Lower leg skin (tissue), 4 donors: ENCODE measurements around the gene GPR55. TPM values are rescaled to one million over a fixed set of nuclear protein-coding genes. Genes with fewer than 3 reads are reported as not detected.
A peak's percentile ranks its signal among the peaks of the same experiment; 100 is the strongest.

Experiments
- DNase-seq, 2 donors: peaks; one replicate each; pipeline ENCODE4 v3.0.0-alpha.2; 2019; ENCODE audit warnings: low spot score in 2 of 2
- H3K4me3 ChIP-seq: fragments of 200-600 bp; sonication (generic); 2 replicates; pipeline ENCODE4 v1.5.1; 2017; ENCODE audit warnings: mild to moderate bottlenecking, low read depth; ENCODE audit not compliant: poor library complexity, severe bottlenecking
- POLR2A ChIP-seq, 2 donors: fragments of 450-650 bp; IDR thresholded peaks; one replicate each; pipeline ENCODE4 v1.6.1; 2016 to 2017; ENCODE audit warnings: antibody characterized with exemption in 2 of 2, mild to moderate bottlenecking in 1 of 2, moderate library complexity in 1 of 2
- WGBS, 2 donors: methylation state at CpG; one replicate each; pipeline ENCODE4 v1.1.5; 2018; 5-methylcytosine and 5-hydroxymethylcytosine counted together
- intact Hi-C: fragments of 100-400 bp; cut with DNase I; formaldehyde crosslinking; loops from one replicate; pipeline ENCODE4 v1.15.0; 2023; ENCODE audit warnings: low total_unique reads
- total RNA-seq, 4 donors: library from RNA; depleted of rRNA; stranded (reverse); fragments of >200 nt; gene quantifications; one replicate each; pipeline ENCODE4 v1.1.0, GENCODE V29; 2016
- TF ChIP-seq, protein P1 (sequence below), 3 donors: fragments of 450-650 bp; IDR thresholded peaks; one replicate each; pipeline ENCODE4 v1.5.1; 2016; ENCODE audit warnings: antibody characterized with exemption in 3 of 3, mild to moderate bottlenecking in 3 of 3, moderate library complexity in 2 of 3

Gene GPR55
- total RNA-seq, 4 donors from 2014 or later = 0.30 TPM; not detected in 3

GRCh38 chr2:230933521-230934180 lies 8.6 kb upstream of the GPR55 start:
- peak in 1 of 2 donors; percentile 76 for DNase-seq
- no peak overlapping the region for H3K4me3 ChIP-seq
- WGBS, 2 donors = 85 to 92% methylated on average over 10 of the region's 10 CpGs
- intact Hi-C loops = no loop called here
- no peak for TF ChIP-seq POLR2A (IDR thresholded peaks at IDR 0.05)
- TF ChIP-seq, protein P1, sequence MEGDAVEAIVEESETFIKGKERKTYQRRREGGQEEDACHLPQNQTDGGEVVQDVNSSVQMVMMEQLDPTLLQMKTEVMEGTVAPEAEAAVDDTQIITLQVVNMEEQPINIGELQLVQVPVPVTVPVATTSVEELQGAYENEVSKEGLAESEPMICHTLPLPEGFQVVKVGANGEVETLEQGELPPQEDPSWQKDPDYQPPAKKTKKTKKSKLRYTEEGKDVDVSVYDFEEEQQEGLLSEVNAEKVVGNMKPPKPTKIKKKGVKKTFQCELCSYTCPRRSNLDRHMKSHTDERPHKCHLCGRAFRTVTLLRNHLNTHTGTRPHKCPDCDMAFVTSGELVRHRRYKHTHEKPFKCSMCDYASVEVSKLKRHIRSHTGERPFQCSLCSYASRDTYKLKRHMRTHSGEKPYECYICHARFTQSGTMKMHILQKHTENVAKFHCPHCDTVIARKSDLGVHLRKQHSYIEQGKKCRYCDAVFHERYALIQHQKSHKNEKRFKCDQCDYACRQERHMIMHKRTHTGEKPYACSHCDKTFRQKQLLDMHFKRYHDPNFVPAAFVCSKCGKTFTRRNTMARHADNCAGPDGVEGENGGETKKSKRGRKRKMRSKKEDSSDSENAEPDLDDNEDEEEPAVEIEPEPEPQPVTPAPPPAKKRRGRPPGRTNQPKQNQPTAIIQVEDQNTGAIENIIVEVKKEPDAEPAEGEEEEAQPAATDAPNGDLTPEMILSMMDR (IDR thresholded peaks at IDR 0.05) = no peak

DNA sequence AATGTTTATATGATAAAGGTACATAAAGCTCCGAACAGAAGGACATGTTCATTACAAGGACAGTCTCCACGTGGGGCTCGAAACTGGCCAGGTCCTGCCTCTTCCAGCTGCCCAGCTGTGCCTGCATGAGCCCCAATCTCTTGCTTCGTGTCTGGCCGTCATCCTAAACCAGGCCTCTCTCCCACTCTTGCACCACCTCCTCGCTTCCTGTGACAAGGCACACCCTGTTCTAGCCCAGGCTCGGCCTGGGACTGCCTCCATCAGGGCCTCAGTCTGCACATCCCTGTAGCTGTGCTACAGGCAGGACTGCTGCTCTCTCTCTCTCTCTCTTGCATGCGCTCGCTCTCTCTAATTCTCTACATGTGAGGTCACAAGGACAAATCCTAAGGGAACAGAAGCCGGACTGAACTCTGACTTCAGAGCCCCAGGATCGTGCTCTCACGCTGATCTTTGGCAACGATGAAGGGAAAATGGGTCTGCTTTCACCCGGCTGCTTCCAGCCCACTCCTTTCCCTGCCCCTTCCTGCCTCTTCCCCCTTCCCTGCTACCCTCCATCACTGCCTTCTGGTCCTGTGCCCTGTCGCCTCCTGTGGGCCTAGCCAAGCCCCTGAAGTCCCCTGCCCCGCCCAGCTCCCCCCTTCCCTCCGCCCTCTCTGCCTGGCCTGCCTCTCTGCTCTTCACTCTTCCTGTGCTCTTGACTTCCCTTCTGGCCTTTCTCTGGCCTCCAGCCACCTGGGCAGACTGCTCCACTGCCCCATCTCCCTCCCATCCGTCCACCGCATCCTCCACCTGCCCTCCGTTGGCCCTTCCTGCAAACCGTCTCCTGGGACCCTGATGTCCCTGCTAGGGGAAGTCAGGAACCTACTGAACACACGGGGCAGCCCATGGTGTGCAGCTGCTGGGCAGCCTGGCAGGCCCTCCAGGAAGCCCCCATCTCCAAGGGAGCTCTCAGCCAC lies 7.8 kb upstream of the GPR55 start:
- peak; percentile 44 to 88 for DNase-seq
- H3K4me3 ChIP-seq = no peak overlapping the region
- intact Hi-C loops = no loop called here
- WGBS, 2 donors = 56 to 57% methylated on average over 22 of the region's 22 CpGs
- TF ChIP-seq POLR2A (IDR thresholded peaks at IDR 0.05) = no peak
- TF ChIP-seq, protein P1 (IDR thresholded peaks at IDR 0.05) = no peak

GRCh38 chr2:230931556-230932231 lies 6.7 kb upstream of the GPR55 start:
- intact Hi-C loops = no loop called here
- H3K4me3 ChIP-seq = no peak overlapping the region
- 90 to 93% methylated on average over 22 of the region's 22 CpGs for WGBS, 2 donors
- DNase-seq = peak in 1 of 2 donors; percentile 79
- no peak for TF ChIP-seq POLR2A (IDR thresholded peaks at IDR 0.05)
- TF ChIP-seq, protein P1 (IDR thresholded peaks at IDR 0.05) = no peak

DNA sequence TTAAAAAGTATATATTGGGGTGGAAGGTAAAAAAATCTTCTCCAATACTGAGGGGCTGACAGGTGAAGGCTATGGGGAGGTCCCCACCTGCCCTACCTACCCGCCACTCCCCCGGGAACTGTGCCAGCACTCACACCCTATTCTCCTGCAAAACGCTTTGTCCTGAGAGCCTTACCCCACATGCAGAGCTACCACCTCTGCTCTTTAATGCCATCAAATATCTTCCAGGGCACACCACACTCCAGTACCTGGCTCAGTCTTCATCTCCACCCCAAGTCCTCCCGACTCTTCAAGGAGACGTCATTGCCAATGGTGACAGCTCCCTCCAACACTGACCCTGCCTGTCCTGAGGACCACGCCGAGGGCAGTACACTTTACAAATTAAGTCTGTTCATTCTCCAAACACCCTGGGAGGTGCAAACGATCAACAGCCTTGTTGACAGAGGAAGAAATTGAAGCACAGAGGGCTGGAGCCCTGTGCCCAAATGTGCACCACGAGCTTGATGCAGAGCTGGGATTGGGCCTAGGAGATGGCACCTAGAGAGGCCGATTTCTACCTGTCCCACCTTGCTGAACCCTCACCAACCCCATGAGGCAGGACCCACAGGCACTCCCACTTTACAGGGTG lies 6.0 kb upstream of the GPR55 start:
- WGBS, 2 donors = 84% methylated on average over 10 of the region's 10 CpGs
- intact Hi-C loops = no loop called here
- no peak overlapping the region for H3K4me3 ChIP-seq
- no peak for TF ChIP-seq POLR2A (IDR thresholded peaks at IDR 0.05)
- TF ChIP-seq, protein P1 (IDR thresholded peaks at IDR 0.05) = no peak
- DNase-seq = no peak

DNA sequence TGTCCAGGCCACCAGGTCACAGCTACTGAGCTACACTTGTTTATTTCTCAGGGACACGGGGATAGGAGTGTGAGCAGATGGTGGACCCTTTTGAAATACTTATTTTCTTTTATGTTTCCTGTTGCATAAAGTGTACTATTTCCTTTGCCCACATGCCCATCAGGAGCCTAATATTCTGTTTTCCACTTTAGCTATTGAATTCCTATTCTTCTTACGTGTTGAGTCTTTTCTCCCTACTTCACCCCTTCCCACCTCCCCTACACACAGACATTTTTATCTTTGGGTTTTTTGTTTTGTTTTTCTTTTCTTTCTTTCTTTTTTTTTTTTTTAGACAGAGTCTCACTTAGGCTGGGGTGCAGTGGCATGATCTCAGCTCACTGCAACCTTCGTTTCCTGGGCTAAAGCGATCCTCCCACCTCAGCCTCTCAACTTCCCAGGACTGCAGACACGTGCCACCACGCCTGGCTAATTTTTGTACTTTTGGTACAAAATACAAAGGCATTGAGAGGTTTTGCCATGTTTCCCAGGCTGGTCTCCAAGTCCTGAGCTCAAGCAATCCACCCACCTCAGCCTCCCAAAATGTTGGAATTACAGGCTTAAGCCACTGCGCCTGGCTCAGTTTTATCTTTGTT lies 5.2 kb upstream of the GPR55 start:
- intact Hi-C loops = no loop called here

More for the DNA sequence above, 5.2 kb upstream of the GPR55 start:
- H3K4me3 ChIP-seq = no peak overlapping the region
- TF ChIP-seq, protein P1 (IDR thresholded peaks at IDR 0.05) = no peak
- no peak for TF ChIP-seq POLR2A (IDR thresholded peaks at IDR 0.05)
- 78 to 85% methylated on average over 7 of the region's 7 CpGs for WGBS, 2 donors
- DNase-seq = peak in 1 of 2 donors; percentile 18
